Measurements from ENCODE around the gene NPM1. TPM values are rescaled to one million over a fixed set of nuclear protein-coding genes. Genes with fewer than 3 reads are reported as not detected.

NPM1 gene
- total RNA-seq, 1 experiment from 2014 or later, result 2,112 TPM

DNA sequence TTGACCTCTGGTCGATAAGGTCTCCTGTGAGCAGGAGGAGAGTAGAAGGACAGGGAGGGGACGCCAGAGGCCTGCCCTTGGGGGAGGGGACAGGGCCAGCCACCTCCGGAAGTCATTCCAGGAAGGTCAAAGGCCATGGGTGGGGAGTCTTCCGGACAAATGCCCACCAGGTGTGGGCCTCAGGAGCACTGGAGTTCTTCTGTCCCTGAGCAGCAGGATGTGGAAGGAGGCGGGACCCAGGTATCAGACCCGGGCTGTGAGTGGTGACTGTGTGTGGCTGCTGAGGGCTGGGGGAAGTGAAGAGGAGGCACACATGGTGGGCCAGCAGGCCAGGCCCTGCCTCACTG lies 45.7 kb downstream of the NPM1 start:
- H3K4me1 ChIP-seq, result no peaks in the 10 kb centered on the region
- no peaks in the 10 kb centered on the region for H3K36me3 ChIP-seq (ENCODE audit: control insufficient read depth, insufficient read depth, low read length)
- H3K27ac Mint-ChIP-seq (ENCODE audit: unreplicated experiment), result peak overlapping the region; percentile 69
- ChIA-PET POLR2A (no interaction called here), CTCF (no interaction called here)
- intact Hi-C loops (cut with micrococcal nuclease; ENCODE audit: unreplicated experiment), result no loop called here
- H3K4me3 Mint-ChIP-seq (ENCODE audit: unreplicated experiment), result no peak overlapping the region
- DNase-seq, result no peak
- TF ChIP-seq, protein P1, sequence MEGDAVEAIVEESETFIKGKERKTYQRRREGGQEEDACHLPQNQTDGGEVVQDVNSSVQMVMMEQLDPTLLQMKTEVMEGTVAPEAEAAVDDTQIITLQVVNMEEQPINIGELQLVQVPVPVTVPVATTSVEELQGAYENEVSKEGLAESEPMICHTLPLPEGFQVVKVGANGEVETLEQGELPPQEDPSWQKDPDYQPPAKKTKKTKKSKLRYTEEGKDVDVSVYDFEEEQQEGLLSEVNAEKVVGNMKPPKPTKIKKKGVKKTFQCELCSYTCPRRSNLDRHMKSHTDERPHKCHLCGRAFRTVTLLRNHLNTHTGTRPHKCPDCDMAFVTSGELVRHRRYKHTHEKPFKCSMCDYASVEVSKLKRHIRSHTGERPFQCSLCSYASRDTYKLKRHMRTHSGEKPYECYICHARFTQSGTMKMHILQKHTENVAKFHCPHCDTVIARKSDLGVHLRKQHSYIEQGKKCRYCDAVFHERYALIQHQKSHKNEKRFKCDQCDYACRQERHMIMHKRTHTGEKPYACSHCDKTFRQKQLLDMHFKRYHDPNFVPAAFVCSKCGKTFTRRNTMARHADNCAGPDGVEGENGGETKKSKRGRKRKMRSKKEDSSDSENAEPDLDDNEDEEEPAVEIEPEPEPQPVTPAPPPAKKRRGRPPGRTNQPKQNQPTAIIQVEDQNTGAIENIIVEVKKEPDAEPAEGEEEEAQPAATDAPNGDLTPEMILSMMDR (IDR thresholded peaks at IDR 0.05; ENCODE audit: insufficient read depth in 1 of 2, low read depth in 1 of 2, low read length in 1 of 2, severe bottlenecking in 1 of 2, unreplicated experiment in 1 of 2), result no peak
- H3K4me1 Mint-ChIP-seq (ENCODE audit: low read depth, unreplicated experiment), result no peaks in the 10 kb centered on the region
- H3K27me3 Mint-ChIP-seq (ENCODE audit: insufficient read depth, unreplicated experiment), result no peaks in the 10 kb centered on the region
- no peaks in the 10 kb centered on the region for H3K9me3 ChIP-seq
- no TSS peak for BruUV-seq (replicated peaks)
- peaks cover 12% of the 10 kb centered on the region for H3K36me3 Mint-ChIP-seq (ENCODE audit: insufficient read depth, unreplicated experiment)
- no peaks in the 10 kb centered on the region for H3K9me3 Mint-ChIP-seq (ENCODE audit: unreplicated experiment)
- no peaks in the 10 kb centered on the region for H3K27me3 ChIP-seq (replicated peaks; ENCODE audit: control insufficient read depth, insufficient read depth, low read length)
- H3K4me3 ChIP-seq (ENCODE audit: low read depth, low read length), result no peak overlapping the region

DNA sequence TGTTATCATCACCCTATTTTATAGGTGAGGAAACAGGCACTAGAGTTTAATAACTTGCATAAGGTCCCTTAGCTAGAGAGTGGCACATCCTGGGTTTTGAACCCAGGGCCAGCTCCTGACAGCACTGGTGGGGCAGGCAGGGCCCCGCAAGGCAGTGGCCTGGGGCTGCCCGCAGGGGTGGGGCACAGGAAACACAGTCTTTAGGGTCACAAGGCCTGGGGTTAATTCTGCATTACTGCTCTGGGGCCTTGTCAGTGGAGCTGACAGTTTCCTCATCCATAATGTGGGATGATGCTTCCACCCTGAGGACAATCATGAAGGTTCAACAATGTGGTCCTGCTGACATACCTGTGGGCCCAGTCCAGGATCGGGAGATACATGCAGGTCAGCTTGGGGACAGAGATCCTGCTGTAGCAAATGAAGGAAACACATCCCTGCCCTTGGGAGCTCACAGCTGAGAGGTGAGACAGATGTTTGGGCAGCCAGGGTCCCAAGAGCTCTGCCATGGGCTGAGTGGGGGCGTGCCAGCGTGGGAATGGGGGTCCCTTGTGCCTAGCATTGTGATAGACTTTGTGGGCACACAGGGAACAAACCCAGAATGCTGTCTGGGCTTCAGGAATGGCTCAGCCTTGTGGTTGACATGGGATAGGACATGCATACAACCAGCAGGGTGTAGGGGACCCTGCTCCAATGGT lies 46.5 kb downstream of the NPM1 start:
- ChIA-PET CTCF (interaction anchor here (1.0 kb wide), 1 partner anchor 16 kb away, joined by 5 read pairs; no protein-coding TSS in a partner anchor), POLR2A (no interaction called here)
- Mint-ChIP-seq H3K9me3 (ENCODE audit: unreplicated experiment) (no peaks in the 10 kb centered on the region), H3K27me3 (ENCODE audit: insufficient read depth, unreplicated experiment) (no peaks in the 10 kb centered on the region), H3K36me3 (ENCODE audit: insufficient read depth, unreplicated experiment) (peaks cover 11% of the 10 kb centered on the region), H3K4me3 (ENCODE audit: unreplicated experiment) (no peak overlapping the region), H3K4me1 (ENCODE audit: low read depth, unreplicated experiment) (no peaks in the 10 kb centered on the region), H3K27ac (ENCODE audit: unreplicated experiment) (no peak overlapping the region)
- no TSS peak for BruUV-seq (replicated peaks)
- no peak for DNase-seq
- Histone ChIP-seq H3K36me3 (ENCODE audit: control insufficient read depth, insufficient read depth, low read length) (no peaks in the 10 kb centered on the region), H3K4me1 (no peaks in the 10 kb centered on the region), H3K27me3 (replicated peaks; ENCODE audit: control insufficient read depth, insufficient read depth, low read length) (no peaks in the 10 kb centered on the region), H3K4me3 (ENCODE audit: low read depth, low read length) (no peak overlapping the region), H3K9me3 (no peaks in the 10 kb centered on the region)
- TF ChIP-seq, protein P1 (IDR thresholded peaks at IDR 0.05; ENCODE audit: insufficient read depth in 1 of 2, low read depth in 1 of 2, low read length in 1 of 2, severe bottlenecking in 1 of 2, unreplicated experiment in 1 of 2), result no peak
- intact Hi-C loops (cut with micrococcal nuclease; ENCODE audit: unreplicated experiment), result no loop called here

DNA sequence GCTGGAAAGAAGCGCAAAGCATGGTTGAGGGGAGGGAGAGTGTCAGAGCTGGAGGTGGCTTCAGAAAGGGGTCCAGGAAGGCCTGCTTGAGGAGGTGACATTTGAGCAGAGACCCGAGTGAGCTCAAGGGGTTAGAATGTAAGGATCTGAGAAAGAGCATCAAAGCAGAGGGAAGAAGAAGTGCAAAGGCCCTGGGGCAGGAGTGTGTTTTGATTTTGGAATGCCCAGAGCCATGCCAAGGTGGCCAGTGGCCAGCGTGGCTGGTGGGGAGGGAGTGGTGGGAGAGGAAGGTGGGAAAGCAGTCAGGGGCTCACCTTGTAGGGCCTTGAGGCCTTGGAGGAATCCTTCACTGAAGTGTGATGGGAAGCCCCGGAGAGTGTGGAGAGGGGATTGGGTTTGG lies 47.2 kb downstream of the NPM1 start:
- DNase-seq, result no peak
- Histone ChIP-seq H3K27me3 (replicated peaks; ENCODE audit: control insufficient read depth, insufficient read depth, low read length) (no peaks in the 10 kb centered on the region), H3K4me3 (ENCODE audit: low read depth, low read length) (no peak overlapping the region), H3K9me3 (no peaks in the 10 kb centered on the region), H3K4me1 (no peaks in the 10 kb centered on the region), H3K36me3 (ENCODE audit: control insufficient read depth, insufficient read depth, low read length) (no peaks in the 10 kb centered on the region)
- Mint-ChIP-seq H3K9me3 (ENCODE audit: unreplicated experiment) (no peaks in the 10 kb centered on the region), H3K36me3 (ENCODE audit: insufficient read depth, unreplicated experiment) (peaks cover 4% of the 10 kb centered on the region), H3K27ac (ENCODE audit: unreplicated experiment) (no peak overlapping the region), H3K27me3 (ENCODE audit: insufficient read depth, unreplicated experiment) (no peaks in the 10 kb centered on the region), H3K4me3 (ENCODE audit: unreplicated experiment) (no peak overlapping the region), H3K4me1 (ENCODE audit: low read depth, unreplicated experiment) (no peaks in the 10 kb centered on the region)
- BruUV-seq (replicated peaks), result no TSS peak
- intact Hi-C loops (cut with micrococcal nuclease; ENCODE audit: unreplicated experiment), result no loop called here
- ChIA-PET CTCF (no interaction called here), POLR2A (no interaction called here)
- TF ChIP-seq, protein P1 (IDR thresholded peaks at IDR 0.05; ENCODE audit: insufficient read depth in 1 of 2, low read depth in 1 of 2, low read length in 1 of 2, severe bottlenecking in 1 of 2, unreplicated experiment in 1 of 2), result no peak

Measured in Caco-2 (cell line).